Measurements from ENCODE around the gene CLEC1B.

DNA sequence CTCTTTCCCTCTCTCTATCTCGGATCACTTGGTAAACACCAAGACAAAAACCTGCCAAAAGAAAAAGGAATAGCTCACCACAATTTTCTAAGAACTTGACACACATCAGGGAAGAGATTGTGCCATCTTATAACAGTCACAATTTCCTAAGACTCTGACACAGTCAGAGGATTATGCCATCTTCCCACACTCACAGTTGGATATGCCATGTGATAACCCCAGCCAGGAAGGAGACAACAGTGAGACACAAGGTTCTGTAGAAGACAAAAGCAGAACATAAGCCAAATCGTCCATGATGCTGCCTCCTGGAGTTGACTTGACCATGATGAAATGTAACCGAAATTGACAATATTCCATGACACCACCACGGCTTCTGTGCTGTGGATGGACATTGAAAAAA, 28.8 kb upstream of the CLEC1B start:
- TF ChIP-seq, protein P1, sequence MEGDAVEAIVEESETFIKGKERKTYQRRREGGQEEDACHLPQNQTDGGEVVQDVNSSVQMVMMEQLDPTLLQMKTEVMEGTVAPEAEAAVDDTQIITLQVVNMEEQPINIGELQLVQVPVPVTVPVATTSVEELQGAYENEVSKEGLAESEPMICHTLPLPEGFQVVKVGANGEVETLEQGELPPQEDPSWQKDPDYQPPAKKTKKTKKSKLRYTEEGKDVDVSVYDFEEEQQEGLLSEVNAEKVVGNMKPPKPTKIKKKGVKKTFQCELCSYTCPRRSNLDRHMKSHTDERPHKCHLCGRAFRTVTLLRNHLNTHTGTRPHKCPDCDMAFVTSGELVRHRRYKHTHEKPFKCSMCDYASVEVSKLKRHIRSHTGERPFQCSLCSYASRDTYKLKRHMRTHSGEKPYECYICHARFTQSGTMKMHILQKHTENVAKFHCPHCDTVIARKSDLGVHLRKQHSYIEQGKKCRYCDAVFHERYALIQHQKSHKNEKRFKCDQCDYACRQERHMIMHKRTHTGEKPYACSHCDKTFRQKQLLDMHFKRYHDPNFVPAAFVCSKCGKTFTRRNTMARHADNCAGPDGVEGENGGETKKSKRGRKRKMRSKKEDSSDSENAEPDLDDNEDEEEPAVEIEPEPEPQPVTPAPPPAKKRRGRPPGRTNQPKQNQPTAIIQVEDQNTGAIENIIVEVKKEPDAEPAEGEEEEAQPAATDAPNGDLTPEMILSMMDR (IDR thresholded peaks at IDR 0.05) = no peak
- TF ChIP-seq POLR2A (IDR thresholded peaks at IDR 0.05) (no peak), EP300 (IDR thresholded peaks at IDR 0.05) (peak in 1 of 2 donors; percentile 56)

Data from tibial nerve (tissue), 4 donors.